Calu3 (cell line): ENCODE measurements around the gene SWSAP1. TPM values are rescaled to one million over a fixed set of nuclear protein-coding genes. Genes with fewer than 3 reads are reported as not detected.
A peak's percentile ranks its signal among the peaks of the same experiment; 100 is the strongest.

ENCODE experiments used
- BruUV-seq: library from RNA; stranded (reverse); fragments of 400-500 nt; replicated peaks from 2 replicates; lab custom pipeline; 2021; lab: Mats Ljungman, UMichigan
- CTCF ChIA-PET: fragments of 300-600 bp; sonication (Branson Sonifier 250); formaldehyde crosslinking; loops from one replicate; lab custom pipeline; 2022; ENCODE audit warnings: antibody characterized with exemption; lab: Charles Lee
- DNase-seq: peaks from one replicate; pipeline ENCODE4 v3.0.0; 2022
- H3K27ac Mint-ChIP-seq: one replicate; pipeline ENCODE4 v1.8.0; 2022; ENCODE audit warnings: mixed read lengths; ENCODE audit not compliant: unreplicated experiment
- H3K27me3 Mint-ChIP-seq: one replicate; pipeline ENCODE4 v1.8.0; 2022; ENCODE audit warnings: mixed read lengths; ENCODE audit not compliant: unreplicated experiment
- H3K36me3 Mint-ChIP-seq: one replicate; pipeline ENCODE4 v1.8.0; 2022; ENCODE audit warnings: mild to moderate bottlenecking, moderate library complexity, mixed read lengths; ENCODE audit not compliant: insufficient read depth, unreplicated experiment
- H3K4me1 Mint-ChIP-seq: one replicate; pipeline ENCODE4 v1.8.0; 2022; ENCODE audit warnings: mild to moderate bottlenecking, low read depth, mixed read lengths; ENCODE audit not compliant: unreplicated experiment
- H3K4me3 Mint-ChIP-seq: one replicate; pipeline ENCODE4 v1.8.0; 2022; ENCODE audit warnings: mild to moderate bottlenecking, low read depth, moderate library complexity, mixed read lengths; ENCODE audit not compliant: unreplicated experiment
- H3K9me3 Mint-ChIP-seq: one replicate; pipeline ENCODE4 v1.8.0; 2022; ENCODE audit warnings: low read depth, mixed read lengths; ENCODE audit not compliant: unreplicated experiment
- intact Hi-C: fragments of 100-400 bp; cut with micrococcal nuclease; formaldehyde crosslinking; loops from one replicate; pipeline ENCODE4 v1.10.0; 2022; ENCODE audit not compliant: unreplicated experiment
- total RNA-seq: library from RNA; stranded (reverse); gene quantifications from 2 replicates; pipeline ENCODE4 v1.2.3, GENCODE V29; 2022
- TF ChIP-seq, protein P1 (sequence below): fragments of 200-600 bp; IDR thresholded peaks from one replicate; pipeline ENCODE4 v1.8.0; 2022; ENCODE audit warnings: antibody characterized with exemption; ENCODE audit not compliant: unreplicated experiment

SWSAP1 gene
- total RNA-seq, 1 experiment from 2014 or later: 1.7 TPM

DNA sequence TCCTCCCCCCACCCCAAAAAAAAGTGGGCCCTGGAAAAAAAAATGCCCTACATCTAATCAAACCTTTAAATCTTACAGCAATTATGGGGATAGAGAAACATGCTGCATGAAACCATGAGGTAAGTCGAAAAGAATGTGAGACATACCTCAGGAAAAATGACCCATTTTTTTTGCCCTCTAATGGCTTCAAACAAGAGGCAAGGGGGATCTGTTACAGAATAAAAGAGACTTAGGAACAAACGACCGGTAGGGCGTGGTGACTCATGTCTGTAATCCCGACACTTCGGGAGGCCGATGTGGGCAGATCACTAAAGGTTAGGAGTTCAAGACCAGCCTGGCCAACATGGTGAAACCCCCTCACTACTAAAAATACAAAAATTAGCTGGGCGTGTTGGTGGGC, 36.2 kb downstream of the SWSAP1 start:
- CTCF ChIA-PET: no interaction called here
- no peaks in the 10 kb centered on the region for H3K27me3 Mint-ChIP-seq
- TF ChIP-seq, protein P1, sequence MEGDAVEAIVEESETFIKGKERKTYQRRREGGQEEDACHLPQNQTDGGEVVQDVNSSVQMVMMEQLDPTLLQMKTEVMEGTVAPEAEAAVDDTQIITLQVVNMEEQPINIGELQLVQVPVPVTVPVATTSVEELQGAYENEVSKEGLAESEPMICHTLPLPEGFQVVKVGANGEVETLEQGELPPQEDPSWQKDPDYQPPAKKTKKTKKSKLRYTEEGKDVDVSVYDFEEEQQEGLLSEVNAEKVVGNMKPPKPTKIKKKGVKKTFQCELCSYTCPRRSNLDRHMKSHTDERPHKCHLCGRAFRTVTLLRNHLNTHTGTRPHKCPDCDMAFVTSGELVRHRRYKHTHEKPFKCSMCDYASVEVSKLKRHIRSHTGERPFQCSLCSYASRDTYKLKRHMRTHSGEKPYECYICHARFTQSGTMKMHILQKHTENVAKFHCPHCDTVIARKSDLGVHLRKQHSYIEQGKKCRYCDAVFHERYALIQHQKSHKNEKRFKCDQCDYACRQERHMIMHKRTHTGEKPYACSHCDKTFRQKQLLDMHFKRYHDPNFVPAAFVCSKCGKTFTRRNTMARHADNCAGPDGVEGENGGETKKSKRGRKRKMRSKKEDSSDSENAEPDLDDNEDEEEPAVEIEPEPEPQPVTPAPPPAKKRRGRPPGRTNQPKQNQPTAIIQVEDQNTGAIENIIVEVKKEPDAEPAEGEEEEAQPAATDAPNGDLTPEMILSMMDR: no peak
- peaks cover 7% of the 10 kb centered on the region for H3K36me3 Mint-ChIP-seq
- no peaks in the 10 kb centered on the region for H3K9me3 Mint-ChIP-seq
- no peak for DNase-seq
- H3K27ac Mint-ChIP-seq: no peak overlapping the region
- no peaks in the 10 kb centered on the region for H3K4me1 Mint-ChIP-seq
- no TSS peak for BruUV-seq
- H3K4me3 Mint-ChIP-seq: no peak overlapping the region
- intact Hi-C loops: no loop called here

- TF ChIP-seq, protein P1: no peak
- no peak overlapping the region for H3K4me3 Mint-ChIP-seq
- no peaks in the 10 kb centered on the region for H3K4me1 Mint-ChIP-seq
- DNase-seq: no peak
- H3K27ac Mint-ChIP-seq: no peak overlapping the region
- peaks cover 20% of the 10 kb centered on the region for H3K36me3 Mint-ChIP-seq
- H3K9me3 Mint-ChIP-seq: no peaks in the 10 kb centered on the region
- no peaks in the 10 kb centered on the region for H3K27me3 Mint-ChIP-seq
- BruUV-seq: no TSS peak
- intact Hi-C loops: no loop called here
- CTCF ChIA-PET: no interaction called here
Measured at GRCh38 chr19:11414544-11414943, 40.1 kb downstream of the SWSAP1 start.

- intact Hi-C loops: loop anchor here (5.0 kb wide), 1 partner anchor 34 kb away; the partner anchor contains the start of gene EPOR
Measured at GRCh38 chr19:11416346-11417052, 42.0 kb downstream of the SWSAP1 start.

GRCh38 chr19:11418094-11418548, 43.7 kb downstream of the SWSAP1 start:
- no TSS peak for BruUV-seq
- DNase-seq: no peak
- TF ChIP-seq, protein P1: no peak
- Mint-ChIP-seq H3K27ac (no peak overlapping the region), H3K36me3 (peaks cover 31% of the 10 kb centered on the region), H3K4me3 (peak overlapping the region; percentile 83), H3K9me3 (no peaks in the 10 kb centered on the region), H3K4me1 (peaks cover 3% of the 10 kb centered on the region), H3K27me3 (peaks cover 6% of the 10 kb centered on the region)
- intact Hi-C loops: loop anchor here (5.0 kb wide), 1 partner anchor 36 kb away; the partner anchor contains the start of gene EPOR
- CTCF ChIA-PET: interaction anchor here (0.7 to 1.8 kb wide), 4 partner anchors 17 to 37 kb away, joined by 3 to 7 read pairs (median 6); partner anchors contain the start of genes EPOR, ODAD3 and PRKCSH

More at GRCh38 chr19:11416346-11417052, 42.0 kb downstream of the SWSAP1 start:
- no peak overlapping the region for H3K4me3 Mint-ChIP-seq
- BruUV-seq: no TSS peak
- peaks cover 23% of the 10 kb centered on the region for H3K36me3 Mint-ChIP-seq
- TF ChIP-seq, protein P1: no peak
- H3K27me3 Mint-ChIP-seq: no peaks in the 10 kb centered on the region
- H3K9me3 Mint-ChIP-seq: no peaks in the 10 kb centered on the region
- no peaks in the 10 kb centered on the region for H3K4me1 Mint-ChIP-seq
- CTCF ChIA-PET: no interaction called here
- no peak overlapping the region for H3K27ac Mint-ChIP-seq
- DNase-seq: no peak
